WERI-Rb-1 (cell line): ENCODE measurements around the gene MAGEL2.
A peak's percentile ranks its signal among the peaks of the same experiment; 100 is the strongest.

Experiments used
- DNase-seq: peaks from one replicate; pipeline ENCODE4 v3.0.0-alpha.2; 2020
- H3K27ac ChIP-seq: fragments of 250-450 bp; sonication (Bioruptor Pico); 2 replicates; pipeline ENCODE4 v1.5.1; 2020; ENCODE audit warnings: mild to moderate bottlenecking, moderate library complexity
- H3K27me3 ChIP-seq: fragments of 250-450 bp; sonication (Bioruptor Pico); 2 replicates; pipeline ENCODE4 v1.5.1; 2021; ENCODE audit warnings: mild to moderate bottlenecking, low read depth, moderate library complexity; ENCODE audit not compliant: insufficient read depth, severe bottlenecking
- H3K36me3 ChIP-seq: fragments of 250-450 bp; sonication (Bioruptor Pico); 2 replicates; pipeline ENCODE4 v1.5.1; 2020; ENCODE audit warnings: mild to moderate bottlenecking, moderate library complexity
- H3K4me3 ChIP-seq: 2 replicates; pipeline ENCODE4 v1.5.1; 2011; ENCODE audit warnings: low read depth, mild to moderate bottlenecking, control low read depth, low read length
- H3K9me3 ChIP-seq: fragments of 250-450 bp; sonication (Bioruptor Pico); 2 replicates; pipeline ENCODE4 v1.5.1; 2021; ENCODE audit warnings: mild to moderate bottlenecking, moderate library complexity; ENCODE audit not compliant: severe bottlenecking
- TF ChIP-seq, protein P1 (sequence below): IDR thresholded peaks from 2 replicates; pipeline ENCODE4 v1.5.1; 2011; ENCODE audit warnings: low read depth, mild to moderate bottlenecking, control low read depth, inconsistent platforms, low read length

MAGEL2 gene

DNA sequence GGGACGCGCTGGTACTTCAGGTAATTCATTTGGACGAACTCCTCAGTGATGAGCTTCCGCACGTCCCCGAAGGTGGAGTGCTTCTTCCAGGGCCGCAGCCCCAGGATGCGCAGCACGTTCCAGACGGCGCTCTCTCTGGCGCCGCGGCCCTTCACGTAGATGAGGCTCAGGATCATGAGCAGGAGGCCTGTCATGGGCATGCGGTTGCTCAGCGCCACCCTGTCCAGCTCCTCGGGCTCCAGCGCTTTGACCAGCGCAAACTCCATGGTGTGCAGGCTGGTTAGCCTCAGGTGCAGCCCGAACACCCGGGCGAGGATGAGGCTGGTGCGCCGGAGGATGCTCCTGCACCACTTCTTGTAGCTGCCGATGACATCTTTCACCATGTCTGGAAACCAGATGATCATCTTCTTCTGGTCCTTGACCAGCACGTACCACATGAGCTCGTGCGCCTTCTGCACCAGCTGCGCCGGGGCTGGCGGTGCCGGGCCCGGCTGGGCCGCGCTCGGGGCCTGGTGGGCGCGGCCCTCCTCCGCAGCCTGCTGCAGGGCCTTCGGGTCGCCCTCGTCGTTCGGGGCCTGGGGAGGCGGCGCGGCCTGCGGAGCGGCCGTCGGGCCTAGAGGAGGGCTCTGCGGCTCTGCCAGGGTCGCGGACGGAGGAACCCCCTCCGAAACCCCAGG is 38.9 kb upstream of the MAGEL2 start:
- Histone ChIP-seq H3K4me3 (peak overlapping the region; percentile 60), H3K27ac (peak overlapping the region; percentile 57; the same call in 1 of the 2 replicates), H3K36me3 (peaks cover 3% of the 10 kb centered on the region; the same call in 1 of the 2 replicates), H3K9me3 (no peaks in the 10 kb centered on the region), H3K27me3 (peaks cover 2% of the 10 kb centered on the region)
- DNase-seq = peak; percentile 11
- TF ChIP-seq, protein P1, sequence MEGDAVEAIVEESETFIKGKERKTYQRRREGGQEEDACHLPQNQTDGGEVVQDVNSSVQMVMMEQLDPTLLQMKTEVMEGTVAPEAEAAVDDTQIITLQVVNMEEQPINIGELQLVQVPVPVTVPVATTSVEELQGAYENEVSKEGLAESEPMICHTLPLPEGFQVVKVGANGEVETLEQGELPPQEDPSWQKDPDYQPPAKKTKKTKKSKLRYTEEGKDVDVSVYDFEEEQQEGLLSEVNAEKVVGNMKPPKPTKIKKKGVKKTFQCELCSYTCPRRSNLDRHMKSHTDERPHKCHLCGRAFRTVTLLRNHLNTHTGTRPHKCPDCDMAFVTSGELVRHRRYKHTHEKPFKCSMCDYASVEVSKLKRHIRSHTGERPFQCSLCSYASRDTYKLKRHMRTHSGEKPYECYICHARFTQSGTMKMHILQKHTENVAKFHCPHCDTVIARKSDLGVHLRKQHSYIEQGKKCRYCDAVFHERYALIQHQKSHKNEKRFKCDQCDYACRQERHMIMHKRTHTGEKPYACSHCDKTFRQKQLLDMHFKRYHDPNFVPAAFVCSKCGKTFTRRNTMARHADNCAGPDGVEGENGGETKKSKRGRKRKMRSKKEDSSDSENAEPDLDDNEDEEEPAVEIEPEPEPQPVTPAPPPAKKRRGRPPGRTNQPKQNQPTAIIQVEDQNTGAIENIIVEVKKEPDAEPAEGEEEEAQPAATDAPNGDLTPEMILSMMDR = no peak

DNA sequence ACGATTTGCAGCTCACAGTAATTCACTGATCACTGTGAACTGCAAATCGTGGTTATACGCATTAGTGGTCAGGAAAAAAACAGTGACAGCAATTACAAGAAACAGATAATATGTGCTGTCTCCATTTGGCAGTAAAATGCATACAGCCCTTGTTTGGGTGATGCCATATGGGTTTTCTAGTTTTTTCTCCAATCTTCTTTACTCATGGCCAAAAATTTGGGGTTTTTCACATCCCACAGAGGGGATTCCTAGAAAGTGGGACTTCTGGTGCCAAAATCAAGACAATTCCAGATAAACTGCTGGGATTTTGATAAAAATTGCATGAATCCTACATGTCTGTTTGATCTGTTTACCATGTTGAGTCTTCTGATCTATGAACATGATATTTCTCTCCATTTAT is 23.8 kb upstream of the MAGEL2 start:
- H3K36me3 ChIP-seq = no peaks in the 10 kb centered on the region
- no peak overlapping the region for H3K4me3 ChIP-seq
- DNase-seq = no peak
- no peaks in the 10 kb centered on the region for H3K9me3 ChIP-seq
- H3K27ac ChIP-seq = no peak overlapping the region
- TF ChIP-seq, protein P1 = no peak
- H3K27me3 ChIP-seq = no peaks in the 10 kb centered on the region

GRCh38 chr15:23670970-23671369 is 23.3 kb upstream of the MAGEL2 start:
- H3K9me3 ChIP-seq = no peaks in the 10 kb centered on the region
- TF ChIP-seq, protein P1 = no peak
- no peak overlapping the region for H3K27ac ChIP-seq
- peaks cover under 1% of the 10 kb centered on the region for H3K27me3 ChIP-seq
- no peak overlapping the region for H3K4me3 ChIP-seq
- no peaks in the 10 kb centered on the region for H3K36me3 ChIP-seq
- DNase-seq = no peak

DNA sequence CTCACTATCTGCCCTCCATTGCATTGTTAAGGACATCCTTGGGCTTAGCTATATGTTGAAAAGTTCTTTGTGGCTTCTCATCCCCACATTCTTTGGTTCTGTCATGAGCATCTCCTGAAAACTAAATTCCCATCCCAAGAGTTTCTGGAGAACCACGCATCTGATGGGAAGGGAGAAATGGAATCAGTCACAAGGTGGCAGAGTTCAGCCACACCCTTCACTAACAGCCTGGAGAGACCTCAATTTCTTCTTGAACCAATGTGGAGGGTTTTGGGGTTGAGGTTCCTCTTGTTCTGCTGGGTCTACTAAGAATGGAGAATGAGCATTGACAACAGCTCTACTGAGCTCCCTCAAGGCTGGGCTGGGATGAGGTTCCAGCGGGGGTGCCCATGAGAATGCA is 15.6 kb upstream of the MAGEL2 start:
- H3K36me3 ChIP-seq = no peaks in the 10 kb centered on the region
- peaks cover 5% of the 10 kb centered on the region for H3K27me3 ChIP-seq
- no peaks in the 10 kb centered on the region for H3K9me3 ChIP-seq
- TF ChIP-seq, protein P1 = 0 out of 2 replicates have a peak, but pooled peaks have one; percentile 23
- no peak for DNase-seq
- no peak overlapping the region for H3K27ac ChIP-seq
- H3K4me3 ChIP-seq = no peak overlapping the region

- no peaks in the 10 kb centered on the region for H3K9me3 ChIP-seq
- DNase-seq = peak; percentile 62
- peaks cover 41% of the 10 kb centered on the region for H3K27me3 ChIP-seq
- TF ChIP-seq, protein P1 = peak; percentile 70
- H3K27ac ChIP-seq = no peak overlapping the region
- no peaks in the 10 kb centered on the region for H3K36me3 ChIP-seq
- no peak overlapping the region for H3K4me3 ChIP-seq
Measured at GRCh38 chr15:23648920-23649515, 1.4 kb upstream of the MAGEL2 start.
